Mesenteric fat pad (tissue), 1 donor: ENCODE measurements around the gene DISP3. TPM values are rescaled to one million over a fixed set of nuclear protein-coding genes. Genes with fewer than 3 reads are reported as not detected.
"Not testable (repeated sequence)": the region's sequence is repeated elsewhere in the genome, so short reads cannot be mapped to it uniquely, and the experiment has no call there.

Source experiments
- DNase-seq: peaks from one replicate; pipeline ENCODE4 v3.0.0-alpha.2; 2020; ENCODE audit warnings: low spot score
- total RNA-seq: library from RNA; stranded (reverse); fragmentation: NEBNext Ultra II Directional; extraction: Animal tissue kit (Norgen Biotek cat#: 25700); gene quantifications from one replicate; pipeline ENCODE4 v1.2.1, GENCODE V29; 2021
- donor health status: DM: yes; HTN: yes; CAD: no.

Gene DISP3
- total RNA-seq, 1 donor from 2014 or later, result not detected

DNA sequence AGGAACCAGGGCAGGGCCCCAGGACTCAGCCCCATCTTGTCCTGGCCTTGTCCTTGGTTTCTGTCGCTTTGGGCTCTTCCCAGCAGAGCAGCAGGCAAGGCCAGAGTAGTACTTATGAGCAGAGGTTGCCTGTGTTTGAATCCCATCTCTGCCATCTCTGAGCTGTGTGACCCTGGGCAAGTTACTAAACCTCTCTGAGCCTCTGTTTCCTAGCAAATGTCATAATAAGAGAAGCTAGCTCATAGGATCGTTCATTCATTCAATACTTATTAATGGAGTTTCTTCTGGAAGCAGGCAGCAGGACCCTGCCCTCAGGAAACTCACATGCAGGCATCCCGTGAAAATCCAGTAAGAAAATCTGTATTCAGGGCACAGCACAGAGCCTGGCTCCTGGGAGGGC lies 91.0 kb downstream of the DISP3 start:
- no peak for DNase-seq

DNA sequence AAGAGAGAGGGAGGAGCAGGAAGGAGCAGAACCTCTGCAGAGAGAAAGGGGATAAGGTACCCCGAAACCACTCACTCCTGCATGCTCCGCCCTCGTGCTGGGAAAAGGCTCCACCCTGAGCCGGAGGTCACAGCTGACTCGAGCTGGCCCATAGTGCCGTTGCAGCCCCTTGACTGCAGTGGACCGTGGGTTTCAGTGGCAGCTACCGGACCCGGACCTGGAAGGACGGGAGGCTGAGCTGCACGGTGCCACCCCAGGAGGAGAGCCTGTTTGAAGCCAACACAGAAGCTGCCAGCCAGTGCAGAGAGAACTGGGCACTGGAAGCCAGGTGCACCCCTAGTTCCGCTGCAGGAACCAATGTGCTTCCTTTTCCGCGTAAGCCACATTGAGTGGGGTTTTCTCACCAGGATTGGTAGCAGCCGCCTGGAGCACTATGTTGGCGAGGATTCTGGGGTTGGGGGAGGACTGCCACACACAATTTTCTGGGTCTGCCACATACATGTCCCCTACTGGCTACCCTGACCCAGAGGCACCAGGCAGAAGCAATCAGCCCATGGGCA lies 91.9 kb downstream of the DISP3 start:
- DNase-seq, result no peak

DNA sequence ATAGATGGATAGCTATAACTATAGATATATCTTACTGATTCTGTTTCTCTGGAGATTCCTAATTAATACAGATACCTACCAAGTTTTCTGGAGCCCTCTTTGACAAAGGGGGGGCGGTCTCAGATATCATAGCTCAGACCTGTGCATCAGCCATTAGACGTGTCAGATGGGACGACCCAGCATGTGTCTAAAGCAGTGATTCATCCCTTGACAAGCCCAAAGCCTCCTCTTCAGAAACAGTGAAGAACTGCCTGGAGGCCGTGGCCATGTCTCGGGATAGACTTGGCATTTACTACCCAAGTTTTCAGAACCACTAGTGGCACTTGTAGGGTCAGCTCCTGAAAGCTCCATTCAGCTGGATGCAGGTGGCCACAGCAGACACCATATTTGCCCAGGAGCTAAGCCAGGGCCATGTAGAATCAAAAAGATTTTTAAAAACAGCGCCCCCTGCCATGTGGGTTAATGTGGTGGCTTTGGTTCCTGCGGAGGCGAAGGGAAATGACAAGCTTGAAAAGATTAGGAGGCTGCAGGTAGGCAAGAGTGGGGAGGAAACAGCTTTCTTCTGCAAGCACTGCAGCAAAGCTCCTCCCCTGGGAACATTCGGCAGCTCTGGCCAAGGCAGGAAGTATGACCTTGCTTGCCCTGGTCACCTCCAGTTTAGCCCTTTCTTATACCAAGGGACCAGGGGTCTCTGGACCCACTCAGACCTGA lies 93.1 kb downstream of the DISP3 start:
- DNase-seq, result no peak

DNA sequence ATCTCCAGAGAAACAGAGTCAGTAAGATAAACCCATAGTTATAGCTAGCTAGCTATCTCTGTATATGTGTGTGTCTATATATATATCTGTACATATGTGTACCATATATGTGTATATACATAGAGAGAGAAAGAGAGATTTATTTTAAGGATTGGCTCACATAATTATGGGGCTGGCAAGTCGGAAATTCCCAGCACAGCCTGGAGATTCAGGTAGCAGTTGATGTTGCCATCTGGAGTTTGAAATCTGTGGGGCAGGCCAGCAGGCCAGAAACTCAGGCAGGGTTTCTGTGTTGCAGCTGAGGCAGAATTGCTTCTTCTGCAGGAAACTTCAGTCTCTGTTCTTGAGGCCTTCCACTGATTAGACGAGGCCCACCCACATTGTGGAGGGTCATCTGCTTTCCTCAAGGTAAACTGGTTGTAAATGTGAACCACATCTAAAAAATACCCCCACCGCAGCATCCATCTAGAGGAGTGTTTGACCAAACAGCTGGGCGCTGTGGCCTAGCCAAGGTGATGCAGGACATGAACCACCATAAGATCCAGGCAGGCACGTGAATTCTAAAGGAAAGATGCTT lies 94.2 kb downstream of the DISP3 start:
- DNase-seq, result no peak

DNA sequence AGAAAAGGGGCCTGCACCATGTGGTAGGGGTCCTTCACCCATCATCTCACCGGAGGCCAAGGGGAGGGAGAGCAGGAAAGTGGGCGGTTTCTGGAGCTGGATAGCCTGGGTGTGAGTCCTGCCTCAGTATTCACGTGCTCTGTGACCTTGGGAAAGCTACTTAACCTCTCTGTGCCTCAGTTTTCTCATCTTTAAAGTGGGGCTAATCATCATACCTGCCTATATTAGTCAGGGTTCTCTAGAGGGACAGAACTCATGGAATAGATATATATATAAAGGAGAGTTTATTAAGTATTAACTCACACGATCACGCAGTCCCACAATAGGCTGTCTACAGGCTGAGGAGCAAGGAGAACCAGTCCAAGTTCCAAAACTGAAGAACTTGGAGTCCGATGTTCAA lies 96.6 kb downstream of the DISP3 start:
- no peak for DNase-seq

DNA sequence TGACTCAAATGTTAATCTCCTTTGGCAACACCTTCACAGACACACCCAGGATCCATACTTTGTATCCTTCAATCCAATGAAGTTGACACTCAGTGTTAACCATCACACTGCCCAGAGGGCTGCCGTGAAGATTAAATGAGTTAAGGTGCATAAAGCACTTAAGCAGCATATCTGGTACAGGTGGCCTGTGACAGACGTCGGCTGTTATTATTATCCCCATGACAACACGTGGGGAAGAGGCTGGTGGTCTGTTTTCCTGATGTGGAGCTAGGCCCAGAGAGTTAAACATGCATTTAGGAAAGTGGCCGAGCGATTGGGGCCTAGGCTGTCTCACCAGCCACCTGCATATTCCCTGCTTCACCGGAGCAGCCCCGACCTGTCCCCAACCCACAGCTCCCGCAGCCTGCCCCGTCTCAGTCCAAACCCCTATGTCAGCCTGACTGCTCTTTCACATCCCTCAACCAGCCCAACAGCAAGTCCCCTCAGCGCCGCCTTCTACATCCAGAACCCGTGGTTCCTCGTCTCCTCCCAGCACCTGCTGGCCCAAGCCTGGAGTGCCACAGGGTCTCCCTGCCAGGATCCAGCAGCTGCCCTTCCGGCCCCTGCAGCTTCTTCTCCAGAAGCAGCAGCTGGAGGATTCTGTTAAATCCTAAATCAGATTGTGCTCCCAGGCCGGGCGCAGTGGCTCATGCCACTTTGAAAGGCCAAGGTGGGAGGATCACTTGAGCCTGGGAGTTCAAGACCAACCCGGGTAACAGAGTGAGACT lies 97.3 kb downstream of the DISP3 start:
- DNase-seq, result no peak

DNA sequence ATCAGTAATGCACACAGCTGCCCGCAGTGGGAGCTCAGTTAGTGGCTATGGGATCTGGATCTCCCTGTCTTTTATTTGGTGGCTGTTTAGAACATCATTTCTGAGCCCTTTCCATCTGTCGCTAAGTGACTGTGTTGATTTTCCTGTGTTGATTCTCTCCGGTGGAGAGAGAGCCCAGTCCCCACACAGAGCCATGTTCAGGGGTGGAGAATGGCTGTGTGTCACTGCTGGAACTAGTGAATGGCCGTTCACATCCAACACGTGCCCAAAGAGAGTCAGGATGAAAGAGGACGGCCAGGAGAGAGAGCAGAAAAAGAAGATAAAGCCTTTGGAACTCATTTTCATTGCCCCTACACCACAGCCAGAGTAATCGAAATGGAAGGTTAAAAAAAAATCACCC lies 99.0 kb downstream of the DISP3 start:
- DNase-seq, result no peak

DNA sequence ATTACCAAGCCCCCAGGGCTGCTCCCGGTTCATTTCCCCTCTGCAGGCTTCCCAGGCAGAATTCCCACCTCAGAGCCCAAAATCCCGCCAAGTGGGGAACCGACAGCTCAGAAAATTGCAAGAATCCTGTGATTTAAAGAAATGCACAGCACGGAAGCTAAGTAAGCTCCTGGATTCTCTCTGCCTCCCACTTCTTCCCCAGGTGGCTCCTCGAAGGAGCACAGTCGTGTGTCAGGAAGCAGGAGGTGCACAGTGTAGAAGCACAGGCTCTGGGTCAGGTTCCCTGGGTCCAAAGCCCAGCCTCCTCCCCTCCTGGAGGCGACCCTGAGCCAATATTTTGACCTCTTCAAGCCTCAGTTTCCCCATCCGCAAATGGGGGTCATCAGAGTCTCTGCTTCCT lies 100.6 kb downstream of the DISP3 start:
- no peak for DNase-seq

DNA sequence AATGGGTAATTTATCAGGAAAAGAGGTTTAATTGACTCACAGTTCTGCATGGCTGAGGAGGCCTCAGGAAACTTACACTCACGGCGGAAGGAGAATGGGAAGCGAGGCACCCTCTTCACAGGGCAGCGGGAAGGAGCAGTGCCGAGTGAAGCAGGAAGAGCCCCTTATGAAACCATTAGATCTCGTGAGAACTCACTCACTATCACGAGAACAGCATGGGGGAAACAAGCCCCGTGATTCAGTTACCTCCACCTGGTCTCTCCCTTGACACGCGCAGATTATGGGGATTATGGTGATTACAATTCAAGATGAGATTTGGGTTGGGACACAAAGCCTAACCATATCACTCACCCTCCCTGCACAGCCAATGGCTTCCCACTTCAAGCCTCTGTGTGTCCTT lies 101.1 kb downstream of the DISP3 start:
- not testable (repeated sequence) for DNase-seq

DNA sequence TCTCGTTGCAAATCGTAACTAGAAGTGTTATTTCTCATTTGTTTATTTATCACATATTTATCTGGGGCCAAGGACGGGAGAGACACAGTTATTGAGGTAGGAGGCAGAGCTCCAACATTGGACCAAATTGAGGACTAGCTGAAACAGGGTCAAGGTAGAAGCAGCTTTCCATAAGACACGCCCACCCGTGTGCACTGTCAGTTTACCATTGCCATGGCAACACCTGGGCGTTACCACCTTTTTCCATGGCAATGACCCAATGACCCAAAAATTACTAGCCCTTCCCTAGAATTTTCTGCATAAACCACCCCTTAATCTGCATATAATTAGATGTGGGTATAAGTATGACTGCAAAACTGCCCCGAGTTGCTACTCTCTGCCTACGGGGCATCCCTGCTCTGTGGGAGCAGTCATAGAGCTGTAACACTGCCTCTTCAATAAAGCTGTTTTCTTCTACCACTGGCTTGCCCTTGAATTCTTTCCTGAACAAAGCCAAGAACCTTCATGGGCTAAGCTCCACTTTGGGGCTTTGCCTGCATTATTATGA lies 102.6 kb downstream of the DISP3 start:
- DNase-seq, result no peak

DNA sequence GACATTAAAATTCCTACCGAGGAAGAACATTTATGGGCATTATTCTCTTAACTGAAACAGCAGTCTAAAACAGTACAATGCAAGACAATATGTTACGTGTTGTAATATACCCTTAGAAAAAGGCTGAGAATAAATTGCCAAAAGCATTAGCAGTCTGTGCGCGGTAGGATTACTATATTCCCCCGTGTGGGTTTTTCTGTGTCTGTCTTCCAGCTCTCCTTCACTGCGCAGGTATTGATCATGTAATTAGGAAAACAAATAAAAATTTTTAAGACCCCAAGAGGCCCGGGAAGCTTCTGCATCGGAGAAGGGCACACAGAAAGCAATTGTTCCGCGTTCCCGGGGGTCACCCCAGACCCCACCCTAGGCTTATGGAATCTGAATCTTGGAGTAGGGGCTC lies 106.4 kb downstream of the DISP3 start:
- DNase-seq, result no peak

Other genes starting within 250 kb of the DISP3 start
- 35.1 TPM for gene MTOR, start 216.6 kb upstream of the DISP3 start, total RNA-seq
- 13.5 TPM for gene UBIAD1, start 206.0 kb upstream of the DISP3 start, total RNA-seq
- 0.71 TPM for gene FBXO2, start 175.3 kb downstream of the DISP3 start, total RNA-seq
- gene FBXO44, start 175.7 kb downstream of the DISP3 start, total RNA-seq, result 12.1 TPM
- 11.2 TPM for gene FBXO6, start 185.0 kb downstream of the DISP3 start, total RNA-seq
- gene MAD2L2, start 202.0 kb downstream of the DISP3 start, total RNA-seq, result 25.1 TPM
- gene DRAXIN, start 212.6 kb downstream of the DISP3 start, total RNA-seq, result not detected